ENCODE results near the gene IL12B. TPM values are rescaled to one million over a fixed set of nuclear protein-coding genes. Genes with fewer than 3 reads are reported as not detected.

IL12B gene
- total RNA-seq, 2 experiments from 2014 or later = 0.07 TPM; not detected in 1

Other genes starting within 250 kb of the IL12B start
- gene EBF1, start 230.6 kb downstream of the IL12B start, total RNA-seq = under 1 TPM in 1 of 2 experiments, not detected in 1; 0.54 TPM
- gene RNF145, start 120.9 kb downstream of the IL12B start, total RNA-seq = 100 to 1,000 TPM in 1 of 2 experiments, 10 to 100 TPM in 1; 93.9 to 111 TPM
- 10 to 100 TPM; 21.4 to 31.0 TPM for gene UBLCP1, start 67.2 kb downstream of the IL12B start, total RNA-seq